ENCODE results near the gene PCDH9. TPM values are rescaled to one million over a fixed set of nuclear protein-coding genes. Genes with fewer than 3 reads are reported as not detected.

Gene PCDH9
- total RNA-seq, 1 experiment from 2014 or later: 0.11 TPM

DNA sequence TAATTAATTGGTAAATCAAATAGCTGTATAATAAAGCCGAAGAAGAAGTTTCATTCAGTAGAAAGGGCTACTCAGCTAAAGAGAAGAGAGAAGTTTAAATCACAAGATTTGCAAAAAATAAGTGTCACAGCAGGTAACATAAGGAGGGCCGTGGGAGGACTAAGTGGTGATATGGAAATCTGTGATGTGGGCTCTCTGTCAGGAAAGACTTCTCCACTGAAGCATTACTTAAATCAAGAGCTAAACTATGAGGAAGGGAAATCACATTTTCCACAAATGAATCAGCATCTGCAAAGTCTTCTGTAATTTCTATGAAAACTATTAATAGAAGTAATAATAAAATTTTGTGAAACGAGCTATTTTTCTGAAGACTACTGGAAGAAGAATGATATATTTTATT, 153.8 kb downstream of the PCDH9 start:
- BruUV-seq (replicated peaks): no TSS peak
- Histone ChIP-seq H3K9me3 (no peaks in the 10 kb centered on the region), H3K4me1 (peaks cover 36% of the 10 kb centered on the region), H3K4me3 (ENCODE audit: low read depth, low read length) (no peak overlapping the region), H3K27me3 (replicated peaks; ENCODE audit: control insufficient read depth, insufficient read depth, low read length) (no peaks in the 10 kb centered on the region), H3K36me3 (ENCODE audit: control insufficient read depth, insufficient read depth, low read length) (no peaks in the 10 kb centered on the region)
- Mint-ChIP-seq H3K9me3 (ENCODE audit: unreplicated experiment) (peaks cover 9% of the 10 kb centered on the region), H3K27ac (ENCODE audit: unreplicated experiment) (no peak overlapping the region), H3K36me3 (ENCODE audit: insufficient read depth, unreplicated experiment) (no peaks in the 10 kb centered on the region), H3K27me3 (ENCODE audit: insufficient read depth, unreplicated experiment) (no peaks in the 10 kb centered on the region), H3K4me3 (ENCODE audit: unreplicated experiment) (no peak overlapping the region), H3K4me1 (ENCODE audit: low read depth, unreplicated experiment) (peaks cover 23% of the 10 kb centered on the region)
- intact Hi-C loops (cut with micrococcal nuclease; ENCODE audit: unreplicated experiment): loop anchor here (5.0 kb wide), 1 partner anchor 71 kb away; no protein-coding TSS in a partner anchor
- ChIA-PET POLR2A (no interaction called here), CTCF (no interaction called here)
- DNase-seq: no peak
- TF ChIP-seq, protein P1, sequence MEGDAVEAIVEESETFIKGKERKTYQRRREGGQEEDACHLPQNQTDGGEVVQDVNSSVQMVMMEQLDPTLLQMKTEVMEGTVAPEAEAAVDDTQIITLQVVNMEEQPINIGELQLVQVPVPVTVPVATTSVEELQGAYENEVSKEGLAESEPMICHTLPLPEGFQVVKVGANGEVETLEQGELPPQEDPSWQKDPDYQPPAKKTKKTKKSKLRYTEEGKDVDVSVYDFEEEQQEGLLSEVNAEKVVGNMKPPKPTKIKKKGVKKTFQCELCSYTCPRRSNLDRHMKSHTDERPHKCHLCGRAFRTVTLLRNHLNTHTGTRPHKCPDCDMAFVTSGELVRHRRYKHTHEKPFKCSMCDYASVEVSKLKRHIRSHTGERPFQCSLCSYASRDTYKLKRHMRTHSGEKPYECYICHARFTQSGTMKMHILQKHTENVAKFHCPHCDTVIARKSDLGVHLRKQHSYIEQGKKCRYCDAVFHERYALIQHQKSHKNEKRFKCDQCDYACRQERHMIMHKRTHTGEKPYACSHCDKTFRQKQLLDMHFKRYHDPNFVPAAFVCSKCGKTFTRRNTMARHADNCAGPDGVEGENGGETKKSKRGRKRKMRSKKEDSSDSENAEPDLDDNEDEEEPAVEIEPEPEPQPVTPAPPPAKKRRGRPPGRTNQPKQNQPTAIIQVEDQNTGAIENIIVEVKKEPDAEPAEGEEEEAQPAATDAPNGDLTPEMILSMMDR (IDR thresholded peaks at IDR 0.05; ENCODE audit: insufficient read depth in 1 of 2, low read depth in 1 of 2, low read length in 1 of 2, severe bottlenecking in 1 of 2, unreplicated experiment in 1 of 2): no peak

DNA sequence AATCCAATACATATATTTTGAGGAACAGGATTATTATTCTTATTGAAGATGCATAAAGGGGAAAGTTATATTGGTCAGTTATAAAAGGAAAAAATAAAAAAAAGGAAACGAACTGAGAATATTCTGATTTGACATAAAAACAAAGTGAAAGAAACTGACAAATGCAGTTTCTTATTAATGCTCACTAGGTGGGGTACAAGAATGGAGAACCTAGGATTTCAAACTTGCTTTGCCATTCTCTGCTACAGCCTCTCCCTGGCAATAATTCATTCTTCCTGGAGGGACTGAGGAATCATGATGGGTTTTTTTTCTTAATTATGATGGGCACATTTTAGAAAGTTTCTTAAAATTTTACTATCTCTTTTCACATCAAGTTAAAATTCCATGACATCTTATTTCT, 154.9 kb downstream of the PCDH9 start:
- intact Hi-C loops (cut with micrococcal nuclease; ENCODE audit: unreplicated experiment): loop anchor here (1.0 to 5.0 kb wide), 2 partner anchors 72 to 149 kb away; no protein-coding TSS in a partner anchor
- no TSS peak for BruUV-seq (replicated peaks)

GRCh38 chr13:67071918-67072598, 158.1 kb downstream of the PCDH9 start:
- Mint-ChIP-seq H3K27me3 (ENCODE audit: insufficient read depth, unreplicated experiment) (no peaks in the 10 kb centered on the region), H3K9me3 (ENCODE audit: unreplicated experiment) (no peaks in the 10 kb centered on the region), H3K27ac (ENCODE audit: unreplicated experiment) (no peak overlapping the region), H3K4me3 (ENCODE audit: unreplicated experiment) (no peak overlapping the region), H3K4me1 (ENCODE audit: low read depth, unreplicated experiment) (peaks cover 3% of the 10 kb centered on the region), H3K36me3 (ENCODE audit: insufficient read depth, unreplicated experiment) (no peaks in the 10 kb centered on the region)
- Histone ChIP-seq H3K9me3 (no peaks in the 10 kb centered on the region), H3K4me1 (peaks cover 2% of the 10 kb centered on the region), H3K36me3 (ENCODE audit: control insufficient read depth, insufficient read depth, low read length) (no peaks in the 10 kb centered on the region), H3K27me3 (replicated peaks; ENCODE audit: control insufficient read depth, insufficient read depth, low read length) (no peaks in the 10 kb centered on the region), H3K4me3 (ENCODE audit: low read depth, low read length) (no peak overlapping the region)
- TF ChIP-seq, protein P1 (IDR thresholded peaks at IDR 0.05; ENCODE audit: insufficient read depth in 1 of 2, low read depth in 1 of 2, low read length in 1 of 2, severe bottlenecking in 1 of 2, unreplicated experiment in 1 of 2): no peak
- DNase-seq: no peak
- intact Hi-C loops (cut with micrococcal nuclease; ENCODE audit: unreplicated experiment): no loop called here
- ChIA-PET CTCF (no interaction called here), POLR2A (no interaction called here)
- no TSS peak for BruUV-seq (replicated peaks)

More for the DNA sequence above, 154.9 kb downstream of the PCDH9 start:
- Histone ChIP-seq H3K9me3 (no peaks in the 10 kb centered on the region), H3K4me3 (ENCODE audit: low read depth, low read length) (no peak overlapping the region), H3K4me1 (peaks cover 28% of the 10 kb centered on the region), H3K36me3 (ENCODE audit: control insufficient read depth, insufficient read depth, low read length) (no peaks in the 10 kb centered on the region), H3K27me3 (replicated peaks; ENCODE audit: control insufficient read depth, insufficient read depth, low read length) (no peaks in the 10 kb centered on the region)
- DNase-seq: no peak
- H3K4me3 Mint-ChIP-seq (ENCODE audit: unreplicated experiment): no peak overlapping the region
- ChIA-PET CTCF (no interaction called here), POLR2A (no interaction called here)
- peaks cover 23% of the 10 kb centered on the region for H3K4me1 Mint-ChIP-seq (ENCODE audit: low read depth, unreplicated experiment)
- no peaks in the 10 kb centered on the region for H3K27me3 Mint-ChIP-seq (ENCODE audit: insufficient read depth, unreplicated experiment)
- TF ChIP-seq, protein P1 (IDR thresholded peaks at IDR 0.05; ENCODE audit: insufficient read depth in 1 of 2, low read depth in 1 of 2, low read length in 1 of 2, severe bottlenecking in 1 of 2, unreplicated experiment in 1 of 2): peak in 1 of 2 experiments; percentile 26
- peaks cover 9% of the 10 kb centered on the region for H3K9me3 Mint-ChIP-seq (ENCODE audit: unreplicated experiment)
- no peaks in the 10 kb centered on the region for H3K36me3 Mint-ChIP-seq (ENCODE audit: insufficient read depth, unreplicated experiment)
- no peak overlapping the region for H3K27ac Mint-ChIP-seq (ENCODE audit: unreplicated experiment)

Data from Caco-2 (cell line).